Neuronal stem cell (in vitro differentiated cells): ENCODE results near the gene PTCD3. TPM values are rescaled to one million over a fixed set of nuclear protein-coding genes. Genes with fewer than 3 reads are reported as not detected.

ENCODE experiments used
- DNase-seq: peaks from one replicate; pipeline ENCODE4 v3.0.0-alpha.2; 2013; ENCODE audit warnings: low spot score
- H2AFZ ChIP-seq: one replicate; pipeline ENCODE4 v1.6.1; 2013; ENCODE audit warnings: mild to moderate bottlenecking, low read length, inconsistent platforms
- H2AK5ac ChIP-seq: 2 replicates; pipeline ENCODE4 v1.6.1; 2013; ENCODE audit warnings: low read depth, mild to moderate bottlenecking, inconsistent platforms, low read length, moderate library complexity, mixed read lengths
- H2BK120ac ChIP-seq: 2 replicates; pipeline ENCODE4 v1.6.1; 2013; ENCODE audit warnings: low read depth, mild to moderate bottlenecking, inconsistent platforms, low read length, moderate library complexity, mixed read lengths
- H2BK12ac ChIP-seq: one replicate; pipeline ENCODE4 v1.6.1; 2013; ENCODE audit warnings: low read length, inconsistent platforms
- H2BK15ac ChIP-seq: 2 replicates; pipeline ENCODE4 v1.6.1; 2013; ENCODE audit warnings: mild to moderate bottlenecking, low read length, inconsistent platforms, mixed read lengths
- H2BK5ac ChIP-seq: one replicate; pipeline ENCODE4 v1.6.1; 2013; ENCODE audit warnings: inconsistent platforms, mild to moderate bottlenecking, low read length, moderate library complexity
- H3K14ac ChIP-seq: one replicate; pipeline ENCODE4 v1.6.1; 2013; ENCODE audit warnings: low read length, inconsistent platforms
- H3K18ac ChIP-seq: 2 replicates; pipeline ENCODE4 v1.6.1; 2013; ENCODE audit warnings: low read length, inconsistent platforms
- H3K23ac ChIP-seq: 2 replicates; pipeline ENCODE4 v1.6.1; 2013; ENCODE audit warnings: low read depth, mild to moderate bottlenecking, mixed read lengths, low read length, inconsistent platforms; ENCODE audit not compliant: poor library complexity
- H3K27ac ChIP-seq: replicated peaks from 3 replicates; pipeline ENCODE4 v1.5.1; 2013; ENCODE audit warnings: low read length, inconsistent platforms
- H3K27me3 ChIP-seq, 3 experiments: 2 replicates each; pipeline ENCODE4 v1.6.1; 2013; ENCODE audit warnings: low read length in 3 of 3, mild to moderate bottlenecking in 2 of 3, inconsistent platforms in 1 of 3, low read depth in 1 of 3, mixed read lengths in 1 of 3, moderate library complexity in 1 of 3; ENCODE audit not compliant: control insufficient read depth in 3 of 3, insufficient read depth in 3 of 3
- H3K36me3 ChIP-seq, 2 donors: replicated peaks in 1 of 2; 2 replicates each; pipeline ENCODE4 v1.6.1; 2013; ENCODE audit warnings: low read length in 2 of 2; ENCODE audit not compliant: control insufficient read depth in 2 of 2, insufficient read depth in 2 of 2
- H3K4ac ChIP-seq: 2 replicates; pipeline ENCODE4 v1.6.1; 2013; ENCODE audit warnings: inconsistent platforms, mild to moderate bottlenecking, low read length, moderate library complexity
- H3K4me1 ChIP-seq, 2 donors: 1 replicate in 1 of 2; 2 replicates in 1 of 2; pipeline ENCODE4 v1.6.1; 2013; ENCODE audit warnings: low read length in 2 of 2, low read depth in 1 of 2; ENCODE audit not compliant: control insufficient read depth in 2 of 2, insufficient read depth in 1 of 2
- H3K4me2 ChIP-seq: one replicate; pipeline ENCODE4 v1.6.1; 2013; ENCODE audit warnings: mild to moderate bottlenecking, low read length, inconsistent platforms; ENCODE audit not compliant: insufficient read depth, poor library complexity, severe bottlenecking
- H3K4me3 ChIP-seq, 2 donors: 2 replicates each; pipeline ENCODE4 v1.5.1; 2013; ENCODE audit warnings: low read length in 2 of 2, mild to moderate bottlenecking in 2 of 2, inconsistent platforms in 1 of 2, moderate library complexity in 1 of 2
- H3K79me1 ChIP-seq: one replicate; pipeline ENCODE4 v1.6.1; 2013; ENCODE audit warnings: low read depth, mild to moderate bottlenecking, inconsistent platforms, low read length, moderate library complexity
- H3K9ac ChIP-seq: one replicate; pipeline ENCODE4 v1.6.1; 2013; ENCODE audit warnings: mild to moderate bottlenecking, low read depth, low read length, inconsistent platforms; ENCODE audit not compliant: poor library complexity
- H3K9me3 ChIP-seq, 2 donors: replicated peaks in 1 of 2; 2 replicates each; pipeline versions ENCODE3 to v1.6.1; 2013; ENCODE audit warnings: low read length in 2 of 2, mild to moderate bottlenecking in 2 of 2, inconsistent platforms in 1 of 2, low read depth in 1 of 2, mixed read lengths in 1 of 2, moderate library complexity in 1 of 2; ENCODE audit not compliant: control insufficient read depth in 2 of 2, insufficient read depth in 1 of 2
- H4K8ac ChIP-seq: one replicate; pipeline ENCODE4 v1.6.1; 2013; ENCODE audit warnings: low read depth, mild to moderate bottlenecking, inconsistent platforms, low read length, moderate library complexity
- H4K91ac ChIP-seq: one replicate; pipeline ENCODE4 v1.6.1; 2013; ENCODE audit warnings: low read length, low read depth, mild to moderate bottlenecking, inconsistent platforms; ENCODE audit not compliant: poor library complexity
- WGBS, 2 donors: extraction: QIAGEN DNeasy Blood & Tissue Kit; methylation state at CpG; one replicate each; pipeline ENCODE4 v1.1.7; 2013; ENCODE audit warnings: missing lambda C conversion rate in 2 of 2, mixed read lengths in 1 of 2; ENCODE audit not compliant: insufficient read length in 2 of 2, insufficient replicate concordance in 1 of 2; ENCODE audit errors: extremely low coverage in 2 of 2; 5-methylcytosine and 5-hydroxymethylcytosine counted together
- polyA plus RNA-seq, 2 experiments: library from polyadenylated mRNA; stranded (reverse); fragments of 200-250 nt; gene quantifications; one replicate each; pipeline ENCODE4 v1.2.3, GENCODE V29; 2013

PTCD3 gene
- polyA plus RNA-seq (2013, experiment 1 of 2), result 79.1 TPM
- 78.1 TPM for polyA plus RNA-seq (2013, experiment 2 of 2)

DNA sequence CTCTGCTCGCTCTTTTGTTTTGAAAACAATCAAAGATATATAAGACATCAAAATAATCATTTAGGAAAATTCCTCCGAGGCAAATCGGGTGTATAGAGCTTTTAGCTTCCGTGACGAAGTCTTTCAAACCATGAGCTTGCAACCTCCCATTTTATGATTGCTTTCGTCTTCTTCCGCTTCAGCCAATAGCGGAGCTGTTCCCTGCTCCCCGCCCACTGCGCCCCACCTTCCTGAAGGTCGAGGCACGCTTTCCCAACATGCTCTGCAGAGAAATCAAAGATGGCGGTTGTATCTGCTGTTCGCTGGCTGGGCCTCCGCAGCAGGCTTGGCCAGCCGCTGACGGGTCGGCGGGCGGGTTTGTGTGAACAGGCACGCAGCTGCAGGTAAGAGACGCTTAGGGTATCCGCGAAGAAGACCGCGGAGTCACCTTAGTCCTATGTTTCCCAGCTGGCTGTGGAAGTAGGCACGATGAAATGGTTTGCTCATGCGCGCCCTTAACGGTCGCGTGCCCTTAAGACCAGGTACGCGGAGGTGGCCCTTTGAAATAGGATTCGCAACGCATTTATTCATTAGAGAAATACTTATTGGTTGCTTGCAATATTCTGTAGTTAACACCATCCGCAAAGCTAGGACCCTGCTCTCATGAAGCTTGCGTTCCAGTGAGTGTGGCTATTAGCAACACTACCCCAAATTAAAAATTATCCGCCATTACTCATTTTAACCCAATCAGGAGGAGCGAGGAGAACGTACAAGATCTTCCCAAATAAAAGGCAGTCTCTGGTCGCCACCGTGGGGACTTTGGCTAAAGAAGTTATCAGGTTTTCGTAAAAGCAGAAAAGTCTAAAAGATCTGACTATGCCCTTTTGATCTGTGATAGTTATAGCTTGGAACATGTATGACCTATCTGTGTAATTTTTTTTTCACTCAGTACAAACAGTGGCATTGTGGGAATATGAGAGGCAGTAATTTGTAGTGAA is at the start of gene PTCD3:
TSS of gene PTCD3 (plus strand) at position 267 of the 977 bp plus-strand sequence. CDS start at position 280, 13 bp downstream.
- Histone ChIP-seq H3K23ac (peak within 1 kb of the TSS; percentile 97), H3K9ac (peak within 1 kb of the TSS; percentile 96), H2BK12ac (no peak within 1 kb of the TSS), H2AK5ac (no peak within 1 kb of the TSS), H3K9me3 (peaks cover 3% of the 10 kb centered on the region in 2 donors), H4K91ac (no peak within 1 kb of the TSS), H2BK5ac (peak within 1 kb of the TSS; percentile 2), H3K4me3 (peak within 1 kb of the TSS; percentile 73 to 92), H3K27ac (peak within 1 kb of the TSS; percentile 16), H2BK120ac (no peak within 1 kb of the TSS), H4K8ac (no peak within 1 kb of the TSS), H3K4me1 (peaks cover 4 to 5% of the 10 kb centered on the region in 2 donors), H3K14ac (peak within 1 kb of the TSS; percentile 63), H2BK15ac (peak within 1 kb of the TSS; percentile 27), H2AFZ (peak within 1 kb of the TSS; percentile 90), H3K36me3 (peaks cover 13 to 63% of the 10 kb centered on the region in 2 donors), H3K18ac (peak within 1 kb of the TSS; percentile 95), H3K79me1 (peaks cover 10% of the 10 kb centered on the region), H3K4ac (no peak within 1 kb of the TSS), H3K27me3 (no peaks in the 10 kb centered on the region), H3K4me2 (peak within 1 kb of the TSS; percentile 51)
- WGBS, 2 donors, result no CpG with 5 or more reads among the region's 44 CpGs
- peak; percentile 88 for DNase-seq

DNA sequence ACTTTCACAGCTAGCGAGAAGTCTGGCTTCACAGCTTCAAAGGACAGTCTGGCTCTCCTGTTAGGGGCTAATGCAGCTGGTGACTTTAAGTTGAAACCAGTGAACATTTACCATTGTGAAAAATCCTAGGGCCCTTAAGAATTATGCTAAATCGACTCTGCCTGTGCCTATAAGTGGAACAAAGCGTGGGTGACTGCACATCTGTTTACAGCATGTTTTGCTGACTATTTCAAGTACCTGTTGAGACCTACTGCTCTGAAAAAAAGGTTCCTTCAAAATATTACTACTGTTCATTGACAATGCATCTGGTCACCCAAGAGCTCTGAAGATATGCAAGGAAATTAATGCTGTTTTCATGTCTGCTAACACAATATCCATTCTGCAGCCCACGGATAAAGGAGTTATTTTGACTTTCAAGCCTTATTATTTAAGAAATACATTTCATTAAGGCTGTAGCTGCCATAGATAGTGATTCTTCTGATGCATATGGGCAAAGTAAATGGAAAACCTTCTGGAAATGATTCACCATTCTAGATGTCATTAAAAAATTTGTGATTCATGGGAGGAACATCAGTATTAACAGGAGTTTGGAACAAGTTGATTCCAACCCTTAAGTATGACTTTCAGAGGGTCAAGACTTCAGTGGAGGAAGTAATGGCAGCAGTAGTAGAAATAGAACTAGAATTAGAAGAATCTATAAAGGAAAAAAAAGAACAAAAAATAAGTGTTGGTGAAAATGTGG is 49.3 kb upstream of the PTCD3 start:
- no peaks in the 10 kb centered on the region for H3K4me1 ChIP-seq
- H3K23ac ChIP-seq, result no peak overlapping the region
- no peak overlapping the region for H2AK5ac ChIP-seq
- H2BK15ac ChIP-seq, result no peak overlapping the region
- no peak overlapping the region for H3K27ac ChIP-seq
- no CpG with 5 or more reads among the region's 4 CpGs for WGBS, 2 donors
- H3K4me3 ChIP-seq, result no peak overlapping the region
- H3K14ac ChIP-seq, result no peak overlapping the region
- H3K36me3 ChIP-seq, result peaks cover 25 to 91% of the 10 kb centered on the region in 2 donors
- no peaks in the 10 kb centered on the region for H3K9me3 ChIP-seq
- no peak overlapping the region for H2AFZ ChIP-seq
- H4K8ac ChIP-seq, result no peak overlapping the region
- H2BK12ac ChIP-seq, result no peak overlapping the region
- H3K4ac ChIP-seq, result no peak overlapping the region
- no peak overlapping the region for H3K9ac ChIP-seq
- no peak for DNase-seq
- peaks cover 2% of the 10 kb centered on the region for H3K79me1 ChIP-seq
- no peak overlapping the region for H2BK5ac ChIP-seq
- no peak overlapping the region for H3K18ac ChIP-seq
- H3K27me3 ChIP-seq, result peaks cover 0 to 2% (median 0%) of the 10 kb centered on the region in 3 experiments
- no peak overlapping the region for H4K91ac ChIP-seq
- no peak overlapping the region for H3K4me2 ChIP-seq
- no peak overlapping the region for H2BK120ac ChIP-seq

DNA sequence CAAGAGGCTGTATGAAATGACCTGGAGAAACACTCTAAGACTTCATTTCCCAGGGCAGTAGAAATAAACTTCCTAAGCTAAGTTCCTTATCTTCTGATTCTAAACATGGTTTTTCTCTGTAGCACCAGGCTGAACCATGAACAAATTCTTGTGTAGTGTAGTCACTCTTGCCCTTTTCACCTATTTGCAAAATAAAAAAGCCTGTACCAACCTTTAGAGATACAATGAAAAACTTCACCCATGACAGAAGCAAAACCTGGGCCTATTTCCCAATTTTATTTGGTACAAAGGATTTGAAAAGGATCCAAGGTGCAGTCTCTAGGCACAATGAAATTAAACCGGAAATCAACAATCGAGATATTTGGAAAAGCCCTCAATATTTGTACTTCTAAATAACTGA is 44.0 kb upstream of the PTCD3 start:
- Histone ChIP-seq H3K23ac (no peak overlapping the region), H4K8ac (no peak overlapping the region), H4K91ac (no peak overlapping the region), H2BK5ac (no peak overlapping the region), H3K9ac (no peak overlapping the region), H2BK15ac (no peak overlapping the region), H3K27ac (no peak overlapping the region), H2BK120ac (no peak overlapping the region), H3K27me3 (peaks cover 0 to 2% (median 0%) of the 10 kb centered on the region in 3 experiments), H3K4me3 (no peak overlapping the region), H2BK12ac (no peak overlapping the region), H3K18ac (no peak overlapping the region), H3K79me1 (no peaks in the 10 kb centered on the region), H3K4me1 (no peaks in the 10 kb centered on the region), H3K4ac (no peak overlapping the region), H3K14ac (no peak overlapping the region), H2AK5ac (no peak overlapping the region), H3K9me3 (peaks cover 0 to 21% of the 10 kb centered on the region in 2 donors), H3K4me2 (no peak overlapping the region), H2AFZ (no peak overlapping the region), H3K36me3 (peaks cover 14 to 96% of the 10 kb centered on the region in 2 donors)
- DNase-seq, result no peak
- WGBS, 2 donors, result no CpG with 5 or more reads among the region's 2 CpGs
